22Rv1 (cell line): ENCODE measurements around the gene WWTR1.

Source experiments
- CTCF ChIP-seq: fragments of 450-650 bp; IDR thresholded peaks from 2 replicates; pipeline ENCODE4 v1.5.1; 2017; ENCODE audit warnings: mild to moderate bottlenecking
- ZFX ChIP-seq: fragments of 450-650 bp; IDR thresholded peaks from 2 replicates; pipeline ENCODE4 v1.6.1; 2017; ENCODE audit warnings: antibody characterized with exemption, borderline replicate concordance

GRCh38 chr3:149475451-149476060 is 182.3 kb downstream of the WWTR1 start:
- TF ChIP-seq CTCF (no peak), ZFX (no peak)
